HepG2 (cell line): Measurements from ENCODE around the gene TMEM182. TPM values are rescaled to one million over a fixed set of nuclear protein-coding genes. Genes with fewer than 3 reads are reported as not detected.

Experiments used
- ATAC-seq: fragments of 200-7000 bp; cut with Tn5 transposase; 3 replicates; pipeline ENCODE4 v1.9.1; 2020; ENCODE audit warnings: mild to moderate bottlenecking, moderate library complexity
- BruUV-seq: library from RNA; stranded (reverse); fragments of 400-500 nt; replicated peaks from 2 replicates; lab custom pipeline; 2021; lab: Mats Ljungman, UMichigan
- CTCF ChIA-PET: fragments of 300-600 bp; formaldehyde crosslinking; extraction: SDS; loops from one replicate; lab custom pipeline; 2021; ENCODE audit warnings: low total read pairs, inconsistent platforms, low intra/inter-chr PET ratio; lab: Yijun Ruan, JAX
- POLR2A ChIA-PET: fragments of 350-600 bp; sonication (Branson Sonifier 250); formaldehyde crosslinking; loops from one replicate; lab custom pipeline; 2020; ENCODE audit warnings: antibody characterized with exemption, inconsistent platforms; lab: Yijun Ruan, JAX
- DNase-seq: peaks from one replicate; pipeline ENCODE4 v3.0.0-alpha.2; 2015; ENCODE audit warnings: low spot score
- FAIRE-seq: peaks from 3 replicates; lab custom pipeline; 2011; peaks lifted over from hg19 to GRCh38; lab: Jason Lieb, UNC
- H2AFZ ChIP-seq: one replicate; pipeline ENCODE4 v1.6.1; 2011; ENCODE audit warnings: low read length, inconsistent platforms
- H3K27ac ChIP-seq: fragments of 300-600 bp; 3 replicates; pipeline ENCODE4 v1.8.0; 2011; ENCODE audit warnings: mixed run types, mild to moderate bottlenecking, mixed read lengths, low read length, inconsistent platforms; ENCODE audit not compliant: insufficient read depth; ENCODE audit errors: extremely low read length
- H3K27me3 ChIP-seq, 2 experiments: fragments of 200-600 bp in 1 of 2; 2 replicates in 1 of 2; 3 replicates in 1 of 2; pipeline versions ENCODE4 v1.6.0 to v1.8.0; 2011; ENCODE audit warnings: low read length in 2 of 2, mild to moderate bottlenecking in 2 of 2, moderate library complexity in 2 of 2, inconsistent platforms in 1 of 2; ENCODE audit not compliant: insufficient read depth in 2 of 2, control insufficient read depth in 1 of 2
- H3K36me3 ChIP-seq, 2 experiments: fragments of 200-600 bp in 1 of 2; replicated peaks in 1 of 2; 2 replicates in 1 of 2; 3 replicates in 1 of 2; pipeline versions ENCODE4 v1.5.1 to v1.8.0; 2011; ENCODE audit warnings: low read length in 2 of 2, inconsistent platforms in 1 of 2; ENCODE audit not compliant: insufficient read depth in 2 of 2, control insufficient read depth in 1 of 2
- H3K4me1 ChIP-seq: 2 replicates; pipeline ENCODE4 v1.5.1; 2012; ENCODE audit warnings: low read length, inconsistent platforms; ENCODE audit not compliant: insufficient read depth
- H3K4me2 ChIP-seq: 2 replicates; pipeline ENCODE4 v1.6.0; 2011; ENCODE audit warnings: low read depth, low read length, inconsistent platforms
- H3K4me3 ChIP-seq, 3 experiments: fragments of 200-600 bp in 1 of 3; sonication (generic), shearing (Covaris generic) in 1 of 3; replicated peaks in 1 of 3; 2 replicates each; pipeline ENCODE4 v1.5.1; 2011 to 2016; ENCODE audit warnings: low read length in 3 of 3, inconsistent platforms in 2 of 3, low read depth in 2 of 3, mild to moderate bottlenecking in 2 of 3, control low read depth in 1 of 3, mixed read lengths in 1 of 3; ENCODE audit not compliant: insufficient read depth in 1 of 3
- H3K79me2 ChIP-seq: one replicate; pipeline ENCODE4 v1.6.1; 2011; ENCODE audit warnings: low read length, inconsistent platforms; ENCODE audit not compliant: insufficient read depth
- H3K9ac ChIP-seq: 2 replicates; pipeline ENCODE4 v1.6.0; 2011; ENCODE audit warnings: mild to moderate bottlenecking, low read depth, low read length, inconsistent platforms; ENCODE audit not compliant: insufficient read depth
- H3K9me3 ChIP-seq: 2 replicates; pipeline ENCODE4 v1.5.1; 2012; ENCODE audit warnings: mild to moderate bottlenecking, low read length
- H4K20me1 ChIP-seq: 2 replicates; pipeline ENCODE4 v1.6.0; 2011; ENCODE audit warnings: inconsistent platforms, mild to moderate bottlenecking, low read length, moderate library complexity; ENCODE audit not compliant: insufficient read depth
- CEBPB ChIP-seq: IDR thresholded peaks from 2 replicates; pipeline ENCODE4 v1.6.1; 2011; ENCODE audit warnings: low read depth, low read length, improper control_type of control experiment, borderline replicate concordance
- KMT2A ChIP-seq: sonication (generic); formaldehyde crosslinking; IDR thresholded peaks from 2 replicates; pipeline ENCODE4 v1.4.0; 2020; ENCODE audit warnings: missing genetic modification reagents
- NKX3-1 ChIP-seq: sonication (generic); formaldehyde crosslinking; IDR thresholded peaks from 2 replicates; pipeline ENCODE4 v1.5.0; 2020; ENCODE audit warnings: missing genetic modification reagents
- NRL ChIP-seq: sonication (generic); formaldehyde crosslinking; IDR thresholded peaks from 2 replicates; pipeline ENCODE4 v1.5.0; 2020; ENCODE audit warnings: missing genetic modification reagents, mild to moderate bottlenecking, moderate library complexity, borderline replicate concordance
- PHF21A ChIP-seq: sonication (generic); formaldehyde crosslinking; IDR thresholded peaks from 2 replicates; pipeline ENCODE4 v1.5.0; 2020; ENCODE audit warnings: mild to moderate bottlenecking, missing genetic modification reagents
- SRF ChIP-seq: IDR thresholded peaks from 2 replicates; pipeline ENCODE4 v1.6.1; 2011; ENCODE audit warnings: mild to moderate bottlenecking, low read depth, low read length, moderate library complexity
- SRSF1 ChIP-seq: fragments of 200-400 bp; formaldehyde crosslinking; optimal IDR thresholded peaks from 2 replicates; pipeline ENCODE3; 2017; ENCODE audit warnings: mild to moderate bottlenecking, low read depth, low read length, moderate library complexity
- TOPORS ChIP-seq: sonication (generic); formaldehyde crosslinking; IDR thresholded peaks from 2 replicates; pipeline ENCODE4 v1.8.0; 2023; ENCODE audit warnings: mild to moderate bottlenecking, missing genetic modification reagents
- ZBTB44 ChIP-seq: sonication (generic); formaldehyde crosslinking; IDR thresholded peaks from 2 replicates; pipeline ENCODE4 v1.4.0; 2020; ENCODE audit warnings: missing genetic modification reagents
- ZC3H4 ChIP-seq: sonication (generic); formaldehyde crosslinking; IDR thresholded peaks from 2 replicates; pipeline ENCODE4 v1.4.0; 2020; ENCODE audit warnings: missing genetic modification reagents, borderline replicate concordance
- ZIK1 ChIP-seq: sonication (generic); formaldehyde crosslinking; IDR thresholded peaks from 2 replicates; pipeline ENCODE4 v1.5.0; 2020; ENCODE audit warnings: mild to moderate bottlenecking, low read depth, missing genetic modification reagents, borderline replicate concordance
- ZNF160 ChIP-seq: sonication (generic); formaldehyde crosslinking; IDR thresholded peaks from 2 replicates; pipeline ENCODE4 v1.8.0; 2022; ENCODE audit warnings: mild to moderate bottlenecking, inconsistent platforms, missing genetic modification reagents
- ZNF652 ChIP-seq: IDR thresholded peaks from 2 replicates; pipeline ENCODE4 v1.6.1; 2016; ENCODE audit warnings: low read depth, borderline replicate concordance
- ZNF709 ChIP-seq: sonication (generic); formaldehyde crosslinking; IDR thresholded peaks from 2 replicates; pipeline ENCODE4 v1.5.0; 2020; ENCODE audit warnings: mild to moderate bottlenecking, missing genetic modification reagents
- WGBS: methylation state at CpG from one replicate; pipeline ENCODE4 v1.1.6; 2017; ENCODE audit warnings: low lambda C conversion rate; 5-methylcytosine and 5-hydroxymethylcytosine counted together
- in situ Hi-C: cut with HindIII; loops from 2 replicates; pipeline ENCODE4 v1.10.0; 2017; ENCODE audit warnings: low pct_unique_long_range_greater_than_20kb; ENCODE audit not compliant: extremely low pct_ligation_motif_present
- intact Hi-C: fragments of 100-400 bp; cut with micrococcal nuclease; formaldehyde crosslinking; loops from one replicate; pipeline ENCODE4 v1.10.0; 2022; ENCODE audit not compliant: unreplicated experiment
- polyA plus RNA-seq, 8 experiments: library from polyadenylated mRNA; depleted of rRNA in 3 of 8; stranded (reverse) in 7 of 8; unstranded in 1 of 8; fragments of >200 nt; fragmentation: Illumina TruSeq in 4 of 8; extraction: Trizol in 4 of 8; gene quantifications; 2 replicates each; pipeline versions ENCODE4 v1.2.1 to v1.2.3, GENCODE V29; 2011 to 2016; ENCODE audit warnings: low read depth in 4 of 8, missing spikeins in 1 of 8, mixed read lengths in 1 of 8; ENCODE audit not compliant: insufficient read depth in 1 of 8
- total RNA-seq, 5 experiments: library from RNA; depleted of rRNA; stranded (reverse); fragments of >200 nt; fragmentation: Illumina TruSeq; extraction: Trizol; gene quantifications; 2 replicates each; pipeline ENCODE4 v1.2.3, GENCODE V29; 2016; ENCODE audit warnings: low read depth in 1 of 5
- TF ChIP-seq, protein P1 (sequence below): sonication (generic); formaldehyde crosslinking; IDR thresholded peaks from 2 replicates; pipeline ENCODE4 v1.4.0; 2020; ENCODE audit warnings: missing genetic modification reagents, borderline replicate concordance
- TF ChIP-seq, protein P2 (sequence below): sonication (generic); formaldehyde crosslinking; IDR thresholded peaks from 2 replicates; pipeline ENCODE4 v1.4.0; 2020; ENCODE audit warnings: mild to moderate bottlenecking, missing genetic modification reagents, borderline replicate concordance

Gene TMEM182
- total and polyA plus RNA-seq, 2 of the 13 experiments (the other 11 are each of a cell fraction or from before 2014, with no cell fraction given): 8.7 to 8.9 TPM

GRCh38 chr2:102718387-102719316, 43.2 kb upstream of the TMEM182 start:
- ChIA-PET CTCF (no interaction called here), POLR2A (no interaction called here)
- Histone ChIP-seq H3K4me1 (peaks cover 12% of the 10 kb centered on the region), H3K4me3 (no peak overlapping the region), H3K9me3 (no peaks in the 10 kb centered on the region), H3K27me3 (no peaks in the 10 kb centered on the region), H2AFZ (no peak overlapping the region), H3K27ac (no peak overlapping the region), H4K20me1 (no peaks in the 10 kb centered on the region), H3K79me2 (peaks cover 3% of the 10 kb centered on the region), H3K4me2 (no peak overlapping the region), H3K9ac (no peak overlapping the region), H3K36me3 (peaks cover 31 to 75% of the 10 kb centered on the region in 2 experiments)
- in situ Hi-C loops (no loop called here), intact Hi-C loops (no loop called here)
- ATAC-seq (no peak), DNase-seq (no peak), FAIRE-seq (no peak)
- 95% methylated on average over 22 of the region's 26 CpGs for WGBS
- no TSS peak for BruUV-seq
- TF ChIP-seq NRL (CRISPR knock-in tag): 0 out of 2 replicates have a peak, but pooled peaks have one; percentile 46
- TF ChIP-seq ZC3H4: no peak
- no peak for TF ChIP-seq ZBTB44 (CRISPR knock-in tag)
- no peak for TF ChIP-seq TOPORS
- TF ChIP-seq ZNF652 (CRISPR knock-in tag): no peak
- TF ChIP-seq ZNF709: no peak
- peak; percentile 86 for TF ChIP-seq CEBPB
- TF ChIP-seq NKX3-1: no peak
- no peak for TF ChIP-seq KMT2A (CRISPR knock-in tag)
- no peak for TF ChIP-seq ZNF160 (CRISPR knock-in tag)
- TF ChIP-seq, protein P1, sequence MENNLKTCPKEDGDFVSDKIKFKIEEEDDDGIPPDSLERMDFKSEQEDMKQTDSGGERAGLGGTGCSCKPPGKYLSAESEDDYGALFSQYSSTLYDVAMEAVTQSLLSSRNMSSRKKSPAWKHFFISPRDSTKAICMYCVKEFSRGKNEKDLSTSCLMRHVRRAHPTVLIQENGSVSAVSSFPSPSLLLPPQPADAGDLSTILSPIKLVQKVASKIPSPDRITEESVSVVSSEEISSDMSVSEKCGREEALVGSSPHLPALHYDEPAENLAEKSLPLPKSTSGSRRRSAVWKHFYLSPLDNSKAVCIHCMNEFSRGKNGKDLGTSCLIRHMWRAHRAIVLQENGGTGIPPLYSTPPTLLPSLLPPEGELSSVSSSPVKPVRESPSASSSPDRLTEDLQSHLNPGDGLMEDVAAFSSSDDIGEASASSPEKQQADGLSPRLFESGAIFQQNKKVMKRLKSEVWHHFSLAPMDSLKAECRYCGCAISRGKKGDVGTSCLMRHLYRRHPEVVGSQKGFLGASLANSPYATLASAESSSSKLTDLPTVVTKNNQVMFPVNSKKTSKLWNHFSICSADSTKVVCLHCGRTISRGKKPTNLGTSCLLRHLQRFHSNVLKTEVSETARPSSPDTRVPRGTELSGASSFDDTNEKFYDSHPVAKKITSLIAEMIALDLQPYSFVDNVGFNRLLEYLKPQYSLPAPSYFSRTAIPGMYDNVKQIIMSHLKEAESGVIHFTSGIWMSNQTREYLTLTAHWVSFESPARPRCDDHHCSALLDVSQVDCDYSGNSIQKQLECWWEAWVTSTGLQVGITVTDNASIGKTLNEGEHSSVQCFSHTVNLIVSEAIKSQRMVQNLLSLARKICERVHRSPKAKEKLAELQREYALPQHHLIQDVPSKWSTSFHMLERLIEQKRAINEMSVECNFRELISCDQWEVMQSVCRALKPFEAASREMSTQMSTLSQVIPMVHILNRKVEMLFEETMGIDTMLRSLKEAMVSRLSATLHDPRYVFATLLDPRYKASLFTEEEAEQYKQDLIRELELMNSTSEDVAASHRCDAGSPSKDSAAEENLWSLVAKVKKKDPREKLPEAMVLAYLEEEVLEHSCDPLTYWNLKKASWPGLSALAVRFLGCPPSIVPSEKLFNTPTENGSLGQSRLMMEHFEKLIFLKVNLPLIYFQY: no peak
- TF ChIP-seq, protein P2, sequence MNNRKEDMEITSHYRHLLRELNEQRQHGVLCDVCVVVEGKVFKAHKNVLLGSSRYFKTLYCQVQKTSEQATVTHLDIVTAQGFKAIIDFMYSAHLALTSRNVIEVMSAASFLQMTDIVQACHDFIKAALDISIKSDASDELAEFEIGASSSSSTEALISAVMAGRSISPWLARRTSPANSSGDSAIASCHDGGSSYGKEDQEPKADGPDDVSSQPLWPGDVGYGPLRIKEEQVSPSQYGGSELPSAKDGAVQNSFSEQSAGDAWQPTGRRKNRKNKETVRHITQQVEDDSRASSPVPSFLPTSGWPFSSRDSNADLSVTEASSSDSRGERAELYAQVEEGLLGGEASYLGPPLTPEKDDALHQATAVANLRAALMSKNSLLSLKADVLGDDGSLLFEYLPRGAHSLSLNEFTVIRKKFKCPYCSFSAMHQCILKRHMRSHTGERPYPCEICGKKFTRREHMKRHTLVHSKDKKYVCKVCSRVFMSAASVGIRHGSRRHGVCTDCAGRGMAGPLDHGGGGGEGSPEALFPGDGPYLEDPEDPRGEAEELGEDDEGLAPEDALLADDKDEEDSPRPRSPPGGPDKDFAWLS (CRISPR knock-in tag): no peak
- peak; percentile 43 for TF ChIP-seq SRSF1
- TF ChIP-seq ZIK1 (CRISPR knock-in tag): no peak
- no peak for TF ChIP-seq PHF21A (CRISPR knock-in tag)
- no peak for TF ChIP-seq SRF
